MCF 10A (cell line): ENCODE results near the gene RHBG. TPM values are rescaled to one million over a fixed set of nuclear protein-coding genes. Genes with fewer than 3 reads are reported as not detected.

ENCODE experiments used
- BruUV-seq: library from RNA; stranded (reverse); fragments of 400-500 nt; replicated peaks from 2 replicates; lab custom pipeline; 2021; lab: Mats Ljungman, UMichigan
- CTCF ChIA-PET: fragments of 300-600 bp; sonication (Branson Sonifier 250); formaldehyde crosslinking; extraction: SDS; loops from one replicate; lab custom pipeline; 2021; ENCODE audit warnings: antibody characterized with exemption, inconsistent platforms; lab: Yijun Ruan, JAX
- POLR2A ChIA-PET: fragments of 300-600, 350-650 bp; sonication (Branson Sonifier 250); formaldehyde crosslinking; extraction: SDS; loops from one replicate; lab custom pipeline; 2020; ENCODE audit warnings: antibody characterized with exemption, inconsistent platforms; lab: Yijun Ruan, JAX
- DNase-seq: peaks from one replicate; pipeline ENCODE4 v3.0.0-alpha.2; 2018; ENCODE audit not compliant: unreplicated experiment
- H3K27ac Mint-ChIP-seq: one replicate; pipeline ENCODE4 v1.8.0; 2022; ENCODE audit warnings: mild to moderate bottlenecking, low read depth, mixed read lengths; ENCODE audit not compliant: unreplicated experiment
- H3K27me3 Mint-ChIP-seq: one replicate; pipeline ENCODE4 v1.8.0; 2022; ENCODE audit warnings: mixed read lengths; ENCODE audit not compliant: insufficient read depth, unreplicated experiment
- H3K36me3 Mint-ChIP-seq: one replicate; pipeline ENCODE4 v1.8.0; 2022; ENCODE audit warnings: mild to moderate bottlenecking, moderate library complexity, mixed read lengths; ENCODE audit not compliant: insufficient read depth, unreplicated experiment
- H3K4me1 Mint-ChIP-seq: one replicate; pipeline ENCODE4 v1.8.0; 2022; ENCODE audit warnings: mixed read lengths; ENCODE audit not compliant: insufficient read depth, unreplicated experiment
- H3K4me3 Mint-ChIP-seq: one replicate; pipeline ENCODE4 v1.8.0; 2022; ENCODE audit warnings: mild to moderate bottlenecking, moderate library complexity, mixed read lengths; ENCODE audit not compliant: unreplicated experiment
- H3K9me3 Mint-ChIP-seq: one replicate; pipeline ENCODE4 v1.8.0; 2022; ENCODE audit warnings: mixed read lengths; ENCODE audit not compliant: unreplicated experiment
- intact Hi-C: fragments of 100-400 bp; cut with micrococcal nuclease; formaldehyde crosslinking; loops from 2 replicates; pipeline ENCODE4 v1.14.1; 2022
- total RNA-seq: library from RNA; stranded (reverse); gene quantifications from 2 replicates; pipeline ENCODE4 v1.2.3, GENCODE V29; 2022
- TF ChIP-seq, protein P1 (sequence below): fragments of 200-600 bp; IDR thresholded peaks from one replicate; pipeline ENCODE4 v1.8.0; 2022; ENCODE audit warnings: antibody characterized with exemption, mild to moderate bottlenecking; ENCODE audit not compliant: unreplicated experiment

RHBG gene
- total RNA-seq, 1 experiment from 2014 or later: not detected

DNA sequence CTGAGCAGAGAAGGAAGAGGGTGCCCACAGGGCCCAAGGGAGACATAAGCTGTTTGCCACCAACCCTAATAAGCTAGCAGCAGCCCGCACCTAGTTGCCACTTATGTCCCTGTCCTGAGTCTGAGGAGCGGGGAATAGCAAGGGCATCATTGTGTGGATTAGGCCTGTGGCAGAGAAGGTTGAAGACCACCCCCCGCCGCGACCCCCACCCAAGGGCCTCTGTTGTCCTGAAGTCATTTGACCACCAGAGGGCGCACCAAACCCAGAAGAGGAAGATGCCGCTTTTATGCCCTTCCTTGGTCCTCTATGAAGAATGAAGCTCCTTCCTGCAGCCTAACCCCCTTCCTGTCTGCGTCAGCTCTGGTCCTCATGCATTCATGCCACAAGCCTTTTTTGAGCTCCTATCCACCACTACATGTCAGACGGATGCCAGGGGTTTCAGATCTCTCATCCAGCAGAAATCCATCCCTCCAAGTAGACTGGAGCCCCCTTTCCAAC, 16.6 kb downstream of the RHBG start:
- POLR2A ChIA-PET: interaction anchor here (0.8 to 1.6 kb wide), 8 partner anchors 12 to 205 kb away, joined by 3 to 13 read pairs (median 3); partner anchors contain the start of gene NAXE
- CTCF ChIA-PET: interaction anchor here (0.5 to 10.9 kb wide), 78 partner anchors 11 to 842 kb away, joined by 3 to 452 read pairs (median 5); partner anchors contain the start of genes GPATCH4, NAXE, RHBG and TTC24
- peak; percentile 76 for DNase-seq
- Mint-ChIP-seq H3K27ac (no peak overlapping the region), H3K4me3 (no peak overlapping the region), H3K36me3 (no peaks in the 10 kb centered on the region), H3K4me1 (peaks cover 11% of the 10 kb centered on the region), H3K9me3 (no peaks in the 10 kb centered on the region), H3K27me3 (no peaks in the 10 kb centered on the region)
- no TSS peak for BruUV-seq
- intact Hi-C loops: loop anchor here (1.0 to 2.0 kb wide), 3 partner anchors 59 to 295 kb away; no protein-coding TSS in a partner anchor
- TF ChIP-seq, protein P1, sequence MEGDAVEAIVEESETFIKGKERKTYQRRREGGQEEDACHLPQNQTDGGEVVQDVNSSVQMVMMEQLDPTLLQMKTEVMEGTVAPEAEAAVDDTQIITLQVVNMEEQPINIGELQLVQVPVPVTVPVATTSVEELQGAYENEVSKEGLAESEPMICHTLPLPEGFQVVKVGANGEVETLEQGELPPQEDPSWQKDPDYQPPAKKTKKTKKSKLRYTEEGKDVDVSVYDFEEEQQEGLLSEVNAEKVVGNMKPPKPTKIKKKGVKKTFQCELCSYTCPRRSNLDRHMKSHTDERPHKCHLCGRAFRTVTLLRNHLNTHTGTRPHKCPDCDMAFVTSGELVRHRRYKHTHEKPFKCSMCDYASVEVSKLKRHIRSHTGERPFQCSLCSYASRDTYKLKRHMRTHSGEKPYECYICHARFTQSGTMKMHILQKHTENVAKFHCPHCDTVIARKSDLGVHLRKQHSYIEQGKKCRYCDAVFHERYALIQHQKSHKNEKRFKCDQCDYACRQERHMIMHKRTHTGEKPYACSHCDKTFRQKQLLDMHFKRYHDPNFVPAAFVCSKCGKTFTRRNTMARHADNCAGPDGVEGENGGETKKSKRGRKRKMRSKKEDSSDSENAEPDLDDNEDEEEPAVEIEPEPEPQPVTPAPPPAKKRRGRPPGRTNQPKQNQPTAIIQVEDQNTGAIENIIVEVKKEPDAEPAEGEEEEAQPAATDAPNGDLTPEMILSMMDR: peak; percentile 99

- no peak for DNase-seq
- no peak overlapping the region for H3K27ac Mint-ChIP-seq
- H3K4me3 Mint-ChIP-seq: no peak overlapping the region
- intact Hi-C loops: no loop called here
- no peaks in the 10 kb centered on the region for H3K36me3 Mint-ChIP-seq
- H3K4me1 Mint-ChIP-seq: peaks cover 11% of the 10 kb centered on the region
- no peaks in the 10 kb centered on the region for H3K27me3 Mint-ChIP-seq
- ChIA-PET POLR2A (interaction anchor here (0.6 to 1.6 kb wide), 9 partner anchors 12 to 231 kb away, joined by 3 to 13 read pairs (median 3); partner anchors contain the start of gene NAXE), CTCF (interaction anchor here (0.5 to 10.9 kb wide), 79 partner anchors 10 to 1249 kb away, joined by 3 to 452 read pairs (median 5); partner anchors contain the start of genes GPATCH4, NAXE, RHBG and TTC24)
- H3K9me3 Mint-ChIP-seq: no peaks in the 10 kb centered on the region
- no TSS peak for BruUV-seq
- TF ChIP-seq, protein P1: no peak
Observed at GRCh38 chr1:156386134-156386901, 17.3 kb downstream of the RHBG start.

GRCh38 chr1:156386949-156387869, 18.2 kb downstream of the RHBG start:
- intact Hi-C loops: no loop called here
- Mint-ChIP-seq H3K4me3 (no peak overlapping the region), H3K4me1 (peaks cover 11% of the 10 kb centered on the region), H3K27ac (no peak overlapping the region), H3K9me3 (no peaks in the 10 kb centered on the region), H3K36me3 (no peaks in the 10 kb centered on the region), H3K27me3 (no peaks in the 10 kb centered on the region)
- CTCF ChIA-PET: interaction anchor here (0.6 to 10.9 kb wide), 29 partner anchors 9 to 1250 kb away, joined by 3 to 452 read pairs (median 17); partner anchors contain the start of gene GPATCH4
- no TSS peak for BruUV-seq
- TF ChIP-seq, protein P1: no peak
- POLR2A ChIA-PET: interaction anchor here (0.6 to 1.6 kb wide), 7 partner anchors 29 to 285 kb away, joined by 3 to 5 read pairs (median 3); partner anchors contain the start of gene NAXE
- DNase-seq: no peak
